Measurements from ENCODE around the gene DLX4.

The DLX4 gene

DNA sequence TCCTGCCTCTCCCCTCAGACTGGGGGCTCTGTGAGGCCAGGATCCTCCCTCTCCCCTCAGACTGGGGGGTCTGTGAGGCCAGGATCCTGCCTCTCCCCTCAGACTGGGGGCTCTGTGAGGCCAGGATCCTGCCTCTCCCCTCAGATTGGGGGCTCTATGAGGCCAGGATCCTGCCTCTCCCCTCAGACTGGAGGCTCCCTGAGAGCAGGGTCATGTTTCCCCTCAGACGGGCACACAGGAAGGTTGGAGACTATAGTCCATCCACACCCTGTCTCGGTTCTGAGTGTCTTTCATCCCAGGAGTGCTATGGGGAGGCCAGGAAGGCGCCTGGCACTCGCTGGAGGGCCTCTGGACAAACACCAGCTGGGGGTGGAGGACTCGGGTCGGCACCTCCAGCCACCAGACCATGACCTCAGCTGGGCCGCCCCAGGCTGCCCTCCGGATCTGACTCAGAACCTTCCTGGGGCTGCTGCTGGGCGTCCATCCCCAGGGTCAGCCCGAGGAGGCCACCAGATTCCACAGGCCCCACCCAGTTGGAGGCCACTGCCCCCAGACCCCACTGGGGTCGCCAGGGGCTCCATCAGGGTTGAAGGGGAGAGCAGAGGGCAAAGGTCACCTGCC, 21.9 kb upstream of the DLX4 start:
- DNase-seq (ENCODE audit: low read depth), result no peak

DNA sequence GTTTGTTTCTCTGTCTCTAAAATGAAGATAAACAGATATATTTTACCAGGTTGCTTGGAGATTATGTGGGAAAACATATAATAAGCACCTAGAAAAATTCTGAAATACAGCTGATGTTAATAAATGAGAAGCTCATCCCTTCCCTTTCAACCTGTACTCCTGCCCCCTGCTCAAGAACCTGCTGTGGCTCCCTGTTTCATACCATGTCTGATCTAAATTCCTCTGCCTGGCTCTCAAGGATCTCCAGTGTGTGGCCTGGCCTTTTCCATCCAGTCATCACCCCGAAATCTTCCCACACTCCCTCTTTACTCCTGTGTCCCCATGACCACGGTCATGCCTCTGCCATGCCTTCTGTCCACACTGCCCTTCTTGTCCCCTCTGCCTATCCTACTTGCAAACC, 19.4 kb upstream of the DLX4 start:
- no peak for DNase-seq (ENCODE audit: low read depth)

- DNase-seq (ENCODE audit: low read depth), result no peak
These were observed 17.5 kb upstream of the DLX4 start for GRCh38 chr17:49951362-49952082.

DNA sequence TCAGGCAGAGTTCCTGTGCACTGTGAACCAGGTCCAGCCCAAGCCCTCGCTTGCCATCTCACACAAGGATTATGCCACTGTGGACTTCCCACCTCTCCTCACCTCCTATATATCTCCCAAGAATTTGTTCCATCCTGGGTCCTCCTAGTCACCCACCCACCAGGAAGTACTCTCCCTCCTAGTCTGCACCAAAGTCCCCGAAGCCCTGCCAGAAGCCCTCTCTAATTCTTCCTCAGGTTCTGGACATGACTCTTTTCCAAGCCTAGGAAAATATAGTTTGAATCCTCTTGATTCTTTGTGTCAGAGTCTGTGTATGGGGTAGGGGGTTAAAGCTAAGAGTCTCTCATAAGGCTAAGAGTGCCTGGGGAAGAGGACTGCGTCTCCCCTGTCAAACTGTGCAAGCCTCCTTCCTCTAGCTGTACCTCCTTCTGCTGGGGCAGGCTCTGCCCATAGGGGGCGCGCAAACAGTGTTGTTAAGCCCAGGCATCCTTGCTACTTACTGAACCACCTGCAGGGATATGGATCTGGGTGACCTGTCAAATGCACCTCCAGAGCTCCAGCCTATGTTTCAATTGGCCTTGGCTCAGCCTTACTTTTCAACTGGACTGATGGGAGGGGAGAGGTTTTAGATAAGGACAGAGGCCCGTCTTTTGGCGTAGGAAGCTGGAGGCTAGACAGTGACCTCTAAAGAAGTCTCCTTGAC, 16.6 kb upstream of the DLX4 start:
- DNase-seq (ENCODE audit: low read depth), result peak; percentile 64

DNA sequence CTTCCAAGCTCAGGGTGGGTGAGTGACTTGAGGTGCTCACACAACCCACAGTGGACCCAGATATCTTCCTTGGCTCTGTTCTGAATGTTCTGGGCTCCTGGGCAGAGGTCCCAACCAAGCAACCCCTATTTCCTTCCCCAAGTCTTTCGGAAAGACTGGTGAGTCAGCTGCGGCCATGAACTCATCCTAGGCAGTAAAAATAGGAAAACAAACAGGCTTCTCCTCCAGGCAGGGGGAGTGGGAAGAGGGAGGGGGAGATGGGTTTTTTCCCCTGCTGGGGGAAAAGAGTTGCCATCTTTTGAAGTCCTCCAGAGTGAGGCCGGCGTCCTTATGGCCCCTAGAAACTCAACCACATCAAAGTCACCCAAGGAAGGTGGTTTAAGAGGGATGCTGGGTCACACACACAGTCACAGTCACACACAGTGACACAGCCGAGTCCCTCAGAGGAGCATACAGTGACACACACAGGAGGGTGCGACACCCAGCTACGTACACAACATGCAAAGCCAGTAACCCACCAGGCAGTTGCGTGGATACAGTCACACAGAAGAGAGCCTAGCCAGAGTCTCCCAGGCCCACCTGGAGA, 16.0 kb upstream of the DLX4 start:
- DNase-seq (ENCODE audit: low read depth), result no peak

- DNase-seq (ENCODE audit: low read depth), result no peak
These were observed 13.8 kb upstream of the DLX4 start for GRCh38 chr17:49955157-49955556.

DNA sequence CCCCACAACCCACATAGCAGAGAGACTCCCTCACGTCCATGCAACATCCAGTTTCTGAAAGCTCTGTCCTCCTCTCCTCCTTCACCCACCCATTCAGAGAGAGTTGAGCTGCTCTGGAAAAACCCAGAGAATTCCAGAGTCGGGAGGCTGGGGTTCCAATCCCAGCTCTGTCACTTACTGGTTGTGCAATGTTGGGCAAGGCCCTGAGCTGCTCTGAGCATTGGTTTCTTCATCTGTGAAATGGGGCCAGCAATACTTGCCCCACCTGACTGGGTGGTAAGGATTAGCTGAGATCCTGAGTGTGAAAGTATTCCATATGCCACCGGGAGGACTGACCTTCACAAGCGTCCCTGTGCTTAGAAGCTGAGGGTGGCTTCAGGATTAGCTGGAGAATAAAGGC, 12.2 kb upstream of the DLX4 start:
- DNase-seq (ENCODE audit: low read depth), result no peak

GRCh38 chr17:49957350-49957749, 11.6 kb upstream of the DLX4 start:
- no peak for DNase-seq (ENCODE audit: low read depth)

- DNase-seq (ENCODE audit: low read depth), result no peak
These were observed 10.3 kb upstream of the DLX4 start for GRCh38 chr17:49958723-49959122.

- no peak for DNase-seq (ENCODE audit: low read depth)
These were observed 9.6 kb upstream of the DLX4 start for GRCh38 chr17:49959183-49959935.

DNA sequence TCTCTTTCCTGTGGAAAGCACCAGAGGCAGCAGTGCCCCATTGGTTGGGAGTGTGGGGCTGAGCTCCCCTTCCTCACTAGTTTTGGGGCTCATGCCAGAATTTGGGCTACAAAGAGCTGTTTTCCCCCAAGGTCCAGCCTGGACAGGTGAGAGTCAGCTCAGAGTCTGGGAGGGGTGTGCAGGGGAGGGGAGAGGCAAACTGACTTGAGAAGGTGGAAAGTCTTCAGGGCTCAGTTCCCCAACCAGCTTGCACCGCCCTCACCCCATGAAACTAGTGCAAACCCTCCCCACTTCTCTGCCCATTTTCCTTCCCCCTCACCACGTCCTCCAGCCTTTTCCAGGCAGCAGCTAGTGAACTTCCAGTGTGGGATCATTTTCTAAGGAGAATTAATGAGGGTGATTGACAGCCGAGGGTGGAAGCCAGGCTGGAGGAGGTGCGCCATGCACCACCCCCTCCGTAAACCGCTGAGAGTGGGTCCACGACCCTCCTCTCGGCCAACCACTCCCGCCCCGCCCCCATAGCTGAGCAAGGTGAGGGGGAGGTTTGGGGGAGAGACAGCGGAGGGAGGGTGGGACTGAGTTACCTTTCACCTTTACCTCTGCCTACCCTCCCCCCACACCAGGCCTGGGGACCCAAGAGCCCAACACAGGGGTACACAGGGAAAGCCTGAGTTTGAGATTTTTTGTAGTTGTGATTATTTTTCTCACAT, 6.2 kb upstream of the DLX4 start:
- no peak for DNase-seq (ENCODE audit: low read depth)

GRCh38 chr17:49963309-49963625, 5.7 kb upstream of the DLX4 start:
- no peak for DNase-seq (ENCODE audit: low read depth)

DNA sequence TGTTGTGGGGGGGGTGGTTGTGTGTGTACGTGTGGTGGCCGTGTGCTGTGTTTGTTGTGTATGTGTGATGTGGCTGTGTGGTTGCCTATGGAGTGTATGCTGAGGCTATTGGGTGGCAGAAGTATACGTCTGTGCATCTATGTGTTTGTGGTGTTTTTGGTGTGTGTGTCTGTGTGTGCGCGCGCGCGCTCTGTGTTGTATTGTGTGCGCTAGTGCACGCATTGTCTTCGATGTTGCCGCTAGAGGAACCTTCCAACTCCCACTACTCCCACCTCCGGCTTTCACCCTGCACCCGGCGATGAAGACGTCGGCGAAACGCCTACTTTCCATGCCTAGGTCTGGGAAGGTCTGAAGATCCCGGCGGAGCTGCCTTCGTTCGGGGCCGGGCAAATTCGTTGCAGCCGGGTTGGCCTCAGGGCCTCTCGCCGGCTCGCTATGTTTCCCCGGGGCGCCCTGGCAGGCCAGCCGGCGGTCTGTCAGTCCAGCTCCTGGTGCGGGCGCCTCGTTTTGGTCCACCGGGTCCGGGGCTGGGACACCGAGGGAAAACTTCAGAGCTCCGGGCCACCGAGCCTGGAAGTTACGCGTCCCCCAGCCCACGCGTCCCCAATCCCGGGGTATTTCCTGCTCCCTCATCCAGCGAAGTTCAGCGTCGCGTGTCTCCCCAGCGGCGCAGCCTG, 5.2 kb upstream of the DLX4 start:
- no peak for DNase-seq (ENCODE audit: low read depth)

GRCh38 chr17:49964303-49964768, 4.7 kb upstream of the DLX4 start:
- no peak for DNase-seq (ENCODE audit: low read depth)

DNA sequence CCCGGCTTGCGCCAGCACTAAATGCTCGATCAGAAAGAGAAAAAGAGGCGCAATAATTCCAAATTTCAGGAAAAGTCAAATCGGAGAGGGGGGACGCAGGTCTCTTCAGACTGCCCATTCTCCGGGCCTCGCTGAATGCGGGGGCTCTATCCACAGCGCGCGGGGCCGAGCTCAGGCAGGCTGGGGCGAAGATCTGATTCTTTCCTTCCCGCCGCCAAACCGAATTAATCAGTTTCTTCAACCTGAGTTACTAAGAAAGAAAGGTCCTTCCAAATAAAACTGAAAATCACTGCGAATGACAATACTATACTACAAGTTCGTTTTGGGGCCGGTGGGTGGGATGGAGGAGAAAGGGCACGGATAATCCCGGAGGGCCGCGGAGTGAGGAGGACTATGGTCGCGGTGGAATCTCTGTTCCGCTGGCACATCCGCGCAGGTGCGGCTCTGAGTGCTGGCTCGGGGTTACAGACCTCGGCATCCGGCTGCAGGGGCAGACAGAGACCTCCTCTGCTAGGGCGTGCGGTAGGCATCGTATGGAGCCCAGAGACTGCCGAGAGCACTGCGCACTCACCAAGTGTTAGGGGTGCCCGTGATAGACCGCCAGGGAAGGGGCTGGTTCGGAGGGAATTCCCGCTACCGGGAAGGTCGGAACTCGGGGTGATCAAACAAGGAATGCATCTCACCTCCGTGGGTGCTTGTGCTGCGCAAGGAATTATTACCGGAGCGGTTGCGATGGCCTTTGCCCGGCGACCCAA, 4.0 kb upstream of the DLX4 start:
- DNase-seq (ENCODE audit: low read depth), result no peak

DNA sequence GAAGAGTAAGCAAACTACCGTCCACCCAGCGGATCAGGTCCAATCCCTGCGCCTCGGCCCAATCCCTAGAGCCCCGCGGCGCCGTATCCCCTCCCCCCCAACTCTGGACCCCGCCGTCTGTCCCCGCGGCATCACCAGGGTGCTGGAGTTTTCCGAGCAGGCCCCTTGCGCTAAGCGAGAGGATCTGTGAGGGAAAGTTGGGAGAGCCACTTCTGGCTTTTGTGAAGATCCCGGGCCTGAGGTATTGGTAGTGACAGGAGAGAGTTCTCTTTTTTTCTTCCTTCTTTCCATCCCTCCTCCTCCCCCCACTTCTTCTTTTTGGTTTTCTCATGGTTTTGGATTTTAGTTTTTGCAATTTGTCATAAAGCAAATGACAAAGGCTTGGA, 3.5 kb upstream of the DLX4 start:
- no peak for DNase-seq (ENCODE audit: low read depth)

DNA sequence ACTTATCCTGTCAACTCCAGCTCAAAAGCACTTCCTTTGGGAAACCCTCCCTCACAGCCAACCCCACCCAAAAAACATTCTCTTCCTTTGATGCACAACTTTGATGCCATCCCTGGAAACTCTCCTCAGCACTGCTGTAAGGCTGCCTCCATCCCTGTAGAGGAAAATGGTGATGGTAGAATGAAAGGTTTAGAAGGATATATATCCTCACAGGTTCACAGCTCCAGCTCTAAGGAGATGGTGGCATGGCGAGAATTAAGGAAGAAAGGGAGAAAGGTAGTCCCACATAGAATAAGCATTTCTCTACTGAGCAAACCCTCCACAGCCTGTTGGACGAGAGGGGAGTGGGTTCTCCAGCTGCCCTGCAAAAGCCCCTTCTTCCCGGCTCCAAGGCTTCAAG, 2.2 kb upstream of the DLX4 start:
- DNase-seq (ENCODE audit: low read depth), result no peak

GRCh38 chr17:49967205-49967604, 1.8 kb upstream of the DLX4 start:
- no peak for DNase-seq (ENCODE audit: low read depth)

DNA sequence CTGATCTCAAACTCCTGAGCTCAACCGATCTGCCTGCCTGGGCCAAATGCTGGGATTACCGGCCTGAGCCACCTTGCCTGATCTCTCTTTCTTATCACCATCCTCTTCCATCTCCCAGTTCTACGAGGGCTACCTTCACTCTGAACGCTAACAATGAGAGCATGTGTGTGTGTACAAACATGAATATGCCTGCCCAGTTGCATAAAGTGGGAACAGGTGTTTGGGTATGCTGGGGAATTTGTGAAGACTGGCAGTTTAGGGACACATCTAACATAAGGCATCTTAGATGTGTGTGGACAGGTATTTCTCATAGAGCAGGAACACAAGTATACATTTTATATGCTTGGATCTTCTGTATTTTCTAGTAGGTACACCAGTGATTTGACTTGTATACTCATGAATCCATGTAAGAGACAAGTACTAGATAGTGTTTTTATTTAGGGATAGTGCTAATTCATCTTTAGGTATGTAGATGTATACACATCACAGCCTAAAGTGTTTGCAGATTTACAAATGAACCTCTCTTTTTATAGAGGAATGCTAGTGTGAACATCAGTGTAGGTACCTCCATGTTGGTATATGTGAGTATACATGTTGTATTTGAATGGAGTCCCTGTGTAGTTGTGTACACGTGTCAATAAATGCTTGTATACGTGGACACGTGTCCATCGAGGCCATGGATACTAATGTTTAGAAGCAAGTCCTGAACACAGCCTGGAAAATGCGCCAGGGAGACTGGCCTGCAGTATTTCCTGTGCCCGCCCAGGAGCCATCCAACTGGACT, 1.2 kb upstream of the DLX4 start:
- DNase-seq (ENCODE audit: low read depth), result no peak
